HG03457 (cell line): ENCODE results near the gene DMXL1.
A peak's percentile ranks its signal among the peaks of the same experiment; 100 is the strongest.
"Not testable (repeated sequence)": the region's sequence is repeated elsewhere in the genome, so short reads cannot be mapped to it uniquely, and the experiment has no call there.

ENCODE experiments used
- ATAC-seq: cut with Tn5 transposase; IDR thresholded peaks from one replicate; pipeline ENCODE4 v1.9.1; 2021; ENCODE audit warnings: moderate number of reproducible peaks; ENCODE audit not compliant: unreplicated experiment

Gene DMXL1

DNA sequence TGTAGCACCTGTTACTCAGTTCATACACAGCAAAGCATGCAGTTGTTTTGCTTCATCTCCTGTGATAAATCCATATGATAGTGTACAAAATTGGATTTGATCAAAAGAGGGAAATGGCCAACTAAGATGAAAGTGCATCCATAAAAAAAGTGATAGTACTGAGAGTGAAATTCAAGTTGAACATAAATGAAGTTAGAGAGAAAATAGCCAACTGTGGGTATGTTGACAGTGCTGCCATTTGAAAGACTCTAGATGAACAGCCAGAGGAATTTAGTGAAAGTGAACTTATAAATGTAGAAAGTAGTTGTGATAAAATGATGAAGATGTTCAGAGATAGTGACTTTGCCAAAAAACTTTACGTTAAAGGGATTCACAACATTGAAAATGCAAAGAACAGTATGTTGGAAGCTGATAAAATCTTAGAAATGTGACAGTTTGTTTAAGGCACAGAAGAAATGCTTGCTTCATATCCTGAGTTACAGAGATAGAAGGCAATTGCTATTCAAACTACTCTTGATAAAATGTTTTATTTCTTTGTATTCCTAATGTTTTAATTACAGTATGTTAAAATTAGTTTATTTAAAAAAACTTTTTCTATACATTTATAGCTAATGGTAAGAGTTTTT lies 119.7 kb downstream of the DMXL1 start:
- no peak for ATAC-seq

GRCh38 chr5:119191944-119192343 lies 121.1 kb downstream of the DMXL1 start:
- ATAC-seq = no peak

DNA sequence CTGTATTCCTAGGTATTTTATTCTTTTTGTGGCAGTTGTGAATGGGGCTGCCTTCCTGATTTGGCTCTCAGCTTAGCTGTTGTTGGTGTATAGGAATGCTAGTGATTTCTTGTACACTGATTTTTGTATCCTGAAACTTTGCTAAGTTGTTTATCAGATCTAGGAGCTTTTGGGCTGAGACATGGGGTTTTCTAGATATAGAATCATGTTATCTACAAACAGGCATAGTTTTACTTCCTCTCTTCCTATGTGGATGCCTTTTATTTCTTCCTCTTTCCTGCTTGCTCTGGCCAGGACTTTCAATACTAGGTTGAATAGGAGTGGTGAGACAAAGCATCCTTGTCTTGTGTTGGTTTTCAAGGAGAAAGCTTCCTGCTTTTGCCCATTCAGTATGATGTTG lies 129.9 kb downstream of the DMXL1 start:
- no peak for ATAC-seq

- ATAC-seq = no peak
These were observed 136.2 kb downstream of the DMXL1 start for GRCh38 chr5:119207105-119207504.

DNA sequence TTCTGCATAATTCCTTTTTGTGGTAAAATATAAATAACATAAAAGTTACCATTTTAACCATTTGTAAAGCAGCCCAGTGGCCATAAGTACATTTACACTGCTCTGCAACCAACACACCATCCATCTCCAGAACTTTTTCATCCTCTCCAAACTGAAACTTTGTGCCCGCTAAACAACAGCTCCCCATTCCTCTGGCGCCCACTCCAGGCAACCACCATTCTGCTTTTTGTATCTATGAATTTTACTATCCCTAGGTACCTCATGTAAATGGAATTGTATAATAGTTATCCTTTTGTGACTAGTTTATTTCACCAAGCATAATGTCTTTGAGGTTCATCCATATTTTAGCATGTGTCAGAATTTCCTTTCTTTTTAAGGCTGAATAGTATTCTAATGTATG lies 141.1 kb downstream of the DMXL1 start:
- no peak for ATAC-seq

GRCh38 chr5:119212676-119213075 lies 141.8 kb downstream of the DMXL1 start:
- ATAC-seq = no peak

DNA sequence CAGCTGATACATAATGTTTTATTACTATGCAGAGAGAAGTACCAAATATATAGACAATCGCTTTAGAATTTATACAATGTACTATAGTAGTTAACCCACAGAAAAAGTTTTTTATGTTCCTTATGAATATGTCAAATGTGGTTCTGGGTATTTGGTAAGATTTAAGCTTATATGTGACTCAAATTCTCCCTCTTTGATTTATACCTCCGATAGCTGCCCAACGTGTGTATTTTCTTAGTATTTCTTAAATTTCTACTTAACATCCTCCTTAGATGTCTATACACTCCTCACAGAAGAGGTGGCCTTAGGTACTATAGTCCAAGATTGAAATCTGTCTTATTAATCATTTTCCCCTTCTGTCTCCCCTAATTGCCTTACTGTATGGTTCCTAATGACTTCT lies 146.3 kb downstream of the DMXL1 start:
- no peak for ATAC-seq

- no peak for ATAC-seq
These were observed 148.2 kb downstream of the DMXL1 start for GRCh38 chr5:119218830-119219782.

GRCh38 chr5:119220576-119221197 lies 149.8 kb downstream of the DMXL1 start:
- peak; percentile 79 for ATAC-seq

- no peak for ATAC-seq
These were observed 150.4 kb downstream of the DMXL1 start for GRCh38 chr5:119221330-119221729.

GRCh38 chr5:119229950-119230349 lies 159.1 kb downstream of the DMXL1 start:
- ATAC-seq = no peak

DNA sequence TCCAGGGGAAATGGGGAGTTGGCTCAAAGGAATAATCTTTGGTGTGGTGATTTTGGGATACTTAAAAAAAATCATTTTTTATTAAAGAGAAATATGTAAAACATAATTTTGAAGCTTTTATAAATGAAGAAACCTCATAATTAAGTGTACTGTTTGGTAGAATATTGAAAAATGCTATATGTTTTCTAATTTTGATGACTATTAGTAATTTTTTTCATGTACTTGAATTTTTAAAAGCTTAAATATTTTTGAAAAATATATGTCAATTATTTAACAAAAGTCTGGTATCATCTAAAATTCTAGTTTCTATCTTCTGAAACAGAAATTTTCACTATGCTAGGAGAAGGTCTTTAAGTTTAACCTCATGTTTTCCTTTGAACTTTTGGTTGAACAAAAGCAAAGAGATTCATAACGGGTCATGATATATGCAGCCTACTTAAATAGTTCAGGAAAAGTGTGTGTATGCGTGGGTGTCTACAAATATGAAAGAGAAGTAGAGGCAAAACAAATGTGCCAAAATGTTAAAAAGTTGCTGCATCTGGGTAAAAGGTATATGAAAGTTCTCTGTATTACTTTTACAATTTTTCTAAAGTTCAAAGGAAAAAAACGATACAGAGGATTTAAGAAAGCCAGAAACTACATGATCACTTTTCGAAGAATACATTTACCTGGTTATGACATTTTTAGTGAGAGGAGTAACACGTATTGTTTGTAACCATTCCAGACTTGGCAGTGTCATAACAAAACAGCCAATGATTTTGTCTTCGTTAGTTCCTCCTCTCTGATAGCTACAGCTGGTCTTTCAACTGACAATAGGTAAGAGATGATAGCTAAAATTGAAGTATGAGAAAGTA lies 167.6 kb downstream of the DMXL1 start:
- no peak for ATAC-seq

DNA sequence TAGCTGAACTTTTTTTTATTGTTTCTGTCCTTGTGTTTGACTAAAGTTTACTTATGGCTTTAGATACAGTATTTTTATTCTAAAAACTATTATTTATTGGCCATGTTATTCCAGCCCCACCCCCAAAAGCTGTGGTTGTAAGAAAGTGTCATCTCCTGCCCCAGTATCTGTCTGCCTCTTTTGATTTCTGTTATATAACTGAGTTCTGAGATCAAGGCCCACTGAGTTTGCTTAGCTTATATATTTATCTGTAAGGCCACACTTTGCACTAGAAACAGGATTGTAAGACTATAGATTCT lies 168.2 kb downstream of the DMXL1 start:
- ATAC-seq = no peak

GRCh38 chr5:119239826-119240225 lies 168.9 kb downstream of the DMXL1 start:
- ATAC-seq = not testable (repeated sequence)

DNA sequence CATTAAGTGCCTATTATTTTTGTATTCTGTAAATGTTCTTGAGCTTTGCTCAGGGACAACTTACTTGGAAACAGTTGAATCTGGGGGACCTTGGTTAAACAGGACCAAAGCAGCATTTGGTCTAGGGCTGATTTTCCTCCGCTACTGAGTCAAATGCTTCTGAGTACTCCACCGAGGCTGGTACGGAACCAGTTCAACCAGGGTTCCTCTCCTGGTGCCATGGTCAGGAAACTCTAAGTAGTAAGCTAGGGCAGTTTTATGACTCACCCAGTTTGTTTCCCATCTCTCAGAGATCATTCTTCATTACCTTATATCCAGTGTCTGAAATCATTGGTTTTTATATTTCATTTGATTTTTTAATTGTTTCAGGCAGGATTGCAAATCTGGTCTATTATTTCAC lies 173.0 kb downstream of the DMXL1 start:
- no peak for ATAC-seq

DNA sequence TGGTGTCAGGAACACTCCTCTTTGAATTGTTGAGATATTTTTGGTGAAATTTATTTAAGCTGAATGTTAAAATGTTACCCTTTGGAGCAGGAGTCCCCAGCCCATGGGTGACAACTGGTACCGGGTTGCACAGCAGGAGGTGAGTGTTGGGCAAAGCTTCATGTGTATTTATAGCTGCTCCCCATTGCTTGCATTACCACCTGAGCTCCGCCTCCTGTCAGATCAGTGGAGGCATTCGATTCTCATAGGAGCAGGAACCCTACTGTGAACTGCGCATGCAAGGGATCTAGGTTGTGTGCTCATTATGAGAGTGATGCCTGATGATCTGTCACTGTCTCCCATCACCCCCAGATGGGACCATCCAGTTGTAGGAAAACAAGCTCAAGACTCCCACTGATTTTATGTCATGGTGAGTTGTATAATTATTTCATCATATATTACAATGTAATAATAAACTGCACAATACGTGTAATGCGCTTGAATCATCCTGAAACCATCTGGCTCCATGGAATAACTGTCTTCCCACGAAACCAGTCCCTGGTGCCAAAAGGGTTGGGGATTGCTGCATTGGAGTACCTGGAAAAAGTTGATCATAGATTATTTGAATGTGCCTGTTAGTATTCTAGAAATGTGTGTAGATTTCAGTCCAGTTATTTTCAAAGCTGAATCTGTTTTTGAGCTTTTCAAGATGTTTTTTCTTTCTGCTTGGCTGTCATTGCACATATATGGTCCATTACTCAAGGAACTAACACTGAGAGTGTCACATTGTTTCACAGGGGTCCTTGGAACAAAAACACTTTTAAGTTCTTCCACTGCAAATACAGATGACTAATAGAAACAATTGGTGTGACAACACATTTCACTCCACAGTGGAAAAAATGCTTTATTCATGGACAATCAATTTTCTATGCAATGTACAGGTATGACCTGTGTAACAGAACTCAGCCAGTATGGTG lies 180.3 kb downstream of the DMXL1 start:
- ATAC-seq = no peak

- no peak for ATAC-seq
These were observed 184.9 kb downstream of the DMXL1 start for GRCh38 chr5:119255571-119256356.

- ATAC-seq = no peak
These were observed 186.7 kb downstream of the DMXL1 start for GRCh38 chr5:119257613-119258012.

DNA sequence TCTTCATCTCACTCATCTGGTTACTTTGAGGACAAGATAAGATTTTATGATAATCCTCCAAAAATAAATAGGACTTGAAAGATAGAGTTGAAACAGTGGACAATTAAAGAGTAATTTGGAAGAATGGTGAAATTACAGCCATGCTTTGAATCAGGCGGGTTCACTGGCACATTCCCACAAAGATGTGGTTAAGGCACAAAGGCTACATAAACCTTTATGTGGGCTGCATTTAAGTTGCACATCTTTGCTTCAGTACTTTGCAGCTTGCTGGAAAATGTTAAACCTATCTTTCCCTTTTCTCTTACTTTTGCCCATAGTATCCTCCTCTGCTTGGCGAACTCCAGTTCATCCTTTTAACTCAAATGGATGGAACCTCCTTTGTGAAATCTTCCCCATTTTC lies 192.8 kb downstream of the DMXL1 start:
- ATAC-seq = no peak
